Keratinocyte (primary cell): ENCODE measurements around the gene KRTAP5-10. TPM values are rescaled to one million over a fixed set of nuclear protein-coding genes. Genes with fewer than 3 reads are reported as not detected.
"Not testable (repeated sequence)": the region's sequence is repeated elsewhere in the genome, so short reads cannot be mapped to it uniquely, and the experiment has no call there.

Experiments used
- DNase-seq: peaks from one replicate; pipeline ENCODE4 v3.0.0-alpha.2; 2011; ENCODE audit warnings: low read depth, missing footprints, low spot score
- FAIRE-seq: peaks from 2 replicates; lab custom pipeline; 2011; peaks lifted over from hg19 to GRCh38; lab: Jason Lieb, UNC
- H2AFZ ChIP-seq: 2 replicates; pipeline ENCODE4 v1.6.0; 2012; ENCODE audit warnings: low read length, control low read depth, inconsistent platforms; ENCODE audit not compliant: control insufficient read depth
- H3K27ac ChIP-seq: 2 replicates; pipeline ENCODE4 v1.5.1; 2011; ENCODE audit warnings: low read length; ENCODE audit not compliant: control insufficient read depth, insufficient read depth
- H3K27me3 ChIP-seq: 3 replicates; pipeline ENCODE4 v1.6.0; 2011; ENCODE audit warnings: low read length; ENCODE audit not compliant: control insufficient read depth, insufficient read depth; ENCODE audit errors: extremely low read depth
- H3K36me3 ChIP-seq, 2 experiments: 2 replicates in 1 of 2; 3 replicates in 1 of 2; pipeline ENCODE4 v1.5.1; 2011; ENCODE audit warnings: low read length in 2 of 2, mild to moderate bottlenecking in 1 of 2; ENCODE audit not compliant: control insufficient read depth in 2 of 2, insufficient read depth in 2 of 2; ENCODE audit errors: extremely low read depth in 1 of 2
- H3K4me1 ChIP-seq: 3 replicates; pipeline ENCODE4 v1.5.1; 2011; ENCODE audit warnings: low read length; ENCODE audit not compliant: control insufficient read depth, insufficient read depth; ENCODE audit errors: extremely low read depth
- H3K4me2 ChIP-seq: 3 replicates; pipeline ENCODE4 v1.6.0; 2011; ENCODE audit warnings: low read depth, low read length; ENCODE audit not compliant: control insufficient read depth, insufficient read depth; ENCODE audit errors: extremely low read depth
- H3K4me3 ChIP-seq, 3 experiments: fragments of 200-600 bp in 1 of 3; sonication (generic) in 1 of 3; 2 replicates in 2 of 3; 3 replicates in 1 of 3; pipeline ENCODE4 v1.5.1; 2011 to 2016; ENCODE audit warnings: low read length in 3 of 3, mild to moderate bottlenecking in 3 of 3, control low read depth in 2 of 3, inconsistent platforms in 1 of 3, low read depth in 1 of 3, mixed read lengths in 1 of 3, mixed run types in 1 of 3, moderate library complexity in 1 of 3; ENCODE audit not compliant: control insufficient read depth in 2 of 3, insufficient read depth in 2 of 3; ENCODE audit errors: extremely low read depth in 1 of 3
- H3K79me2 ChIP-seq: 2 replicates; pipeline ENCODE4 v1.6.0; 2012; ENCODE audit warnings: low read length; ENCODE audit not compliant: control insufficient read depth, insufficient read depth
- H3K9ac ChIP-seq: 3 replicates; pipeline ENCODE4 v1.6.0; 2011; ENCODE audit warnings: low read length; ENCODE audit not compliant: control insufficient read depth, insufficient read depth; ENCODE audit errors: extremely low read depth
- H3K9me1 ChIP-seq: 3 replicates; pipeline ENCODE4 v1.6.0; 2011; ENCODE audit warnings: low read length; ENCODE audit not compliant: control insufficient read depth, insufficient read depth; ENCODE audit errors: extremely low read depth
- H3K9me3 ChIP-seq: 2 replicates; pipeline ENCODE4 v1.5.1; 2012; ENCODE audit warnings: low read depth, low read length; ENCODE audit not compliant: control insufficient read depth
- H4K20me1 ChIP-seq: 3 replicates; pipeline ENCODE4 v1.6.0; 2011; ENCODE audit warnings: low read length; ENCODE audit not compliant: control insufficient read depth, insufficient read depth; ENCODE audit errors: extremely low read depth
- CTCF ChIP-seq, 3 experiments: IDR thresholded peaks in 1 of 3; conservative IDR thresholded peaks in 1 of 3; optimal IDR thresholded peaks in 1 of 3; 2 replicates in 2 of 3; 3 replicates in 1 of 3; pipeline versions ENCODE3 to v1.5.1; 2011; ENCODE audit warnings: low read length in 3 of 3, mild to moderate bottlenecking in 3 of 3, moderate library complexity in 2 of 3, control low read depth in 1 of 3, inconsistent platforms in 1 of 3; ENCODE audit not compliant: insufficient read depth in 2 of 3; ENCODE audit errors: extremely low read depth in 1 of 3
- EZH2 ChIP-seq: IDR thresholded peaks from one replicate; pipeline ENCODE4 v1.6.1; 2012; ENCODE audit warnings: inconsistent platforms, mild to moderate bottlenecking, low read length, moderate library complexity
- dilution Hi-C: fragments of 300-500 bp; cut with MboI; formaldehyde crosslinking; loops from one replicate; pipeline ENCODE4 v1.7.0; 2020; ENCODE audit warnings: low sequenced_read_pairs; ENCODE audit not compliant: extremely low pct_ligation_motif_present
- polyA plus RNA-seq, 5 experiments: library from polyadenylated mRNA; depleted of rRNA in 3 of 5; stranded (reverse) in 3 of 5; stranded (forward) in 1 of 5; unstranded in 1 of 5; fragments of >200 nt; gene quantifications; 1 replicate in 1 of 5; 2 replicates in 3 of 5; 3 replicates in 1 of 5; pipeline versions ENCODE4 v1.2.1 to v1.2.3, GENCODE V29; 2011 to 2012; ENCODE audit warnings: missing spikeins in 2 of 5, low read depth in 1 of 5, low replicate concordance in 1 of 5

KRTAP5-10 gene
- polyA plus RNA-seq, 1 donor (not counting 4 experiments of a cell fraction or from before 2014, with no cell fraction given) = not detected

GRCh38 chr11:71535825-71536224 lies 29.5 kb upstream of the KRTAP5-10 start:
- H3K36me3 ChIP-seq = no peaks in the 10 kb centered on the region
- no peak for DNase-seq
- no peaks in the 10 kb centered on the region for H3K4me1 ChIP-seq
- no peak overlapping the region for H3K4me3 ChIP-seq
- no peaks in the 10 kb centered on the region for H3K9me1 ChIP-seq
- no peaks in the 10 kb centered on the region for H3K9me3 ChIP-seq
- no peaks in the 10 kb centered on the region for H4K20me1 ChIP-seq
- no peak overlapping the region for H3K27ac ChIP-seq
- no peak overlapping the region for H2AFZ ChIP-seq
- no peak for FAIRE-seq
- no peak overlapping the region for H3K9ac ChIP-seq
- H3K79me2 ChIP-seq = no peaks in the 10 kb centered on the region
- dilution Hi-C loops = no loop called here
- H3K27me3 ChIP-seq = no peaks in the 10 kb centered on the region
- H3K4me2 ChIP-seq = no peak overlapping the region
- TF ChIP-seq CTCF (optimal IDR thresholded peaks at IDR 0.05 in 1 of 3, IDR thresholded peaks at IDR 0.05 in 1 of 3, conservative IDR thresholded peaks at IDR 0.05 in 1 of 3; ENCODE audit: extremely low read depth in 1 of 3, insufficient read depth in 2 of 3, low read length in 3 of 3) (no peak), EZH2 (no peak)

GRCh38 chr11:71537537-71537936 lies 27.8 kb upstream of the KRTAP5-10 start:
- dilution Hi-C loops = no loop called here
- no peak for DNase-seq
- H3K4me2 ChIP-seq = no peak overlapping the region

GRCh38 chr11:71537977-71538665 lies 27.2 kb upstream of the KRTAP5-10 start, which contains the start of gene KRTAP5-8:
Gene KRTAP5-8, plus strand, starts transcription at chr11:71538025. Its CDS starts 31 bp downstream, at chr11:71538056.
- H3K27ac ChIP-seq, H3K36me3 ChIP-seq, H3K79me2 ChIP-seq, FAIRE-seq, DNase-seq, H3K4me1 ChIP-seq, H2AFZ ChIP-seq, H3K4me2 ChIP-seq, H3K4me3 ChIP-seq, H3K27me3 ChIP-seq, H3K9me3 ChIP-seq, dilution Hi-C loops, H3K9me1 ChIP-seq, H4K20me1 ChIP-seq, H3K9ac ChIP-seq: not testable (repeated sequence)

More at GRCh38 chr11:71537537-71537936, 27.8 kb upstream of the KRTAP5-10 start:
- Histone ChIP-seq H3K27ac (no peak overlapping the region), H4K20me1 (no peaks in the 10 kb centered on the region), H3K36me3 (no peaks in the 10 kb centered on the region), H2AFZ (no peak overlapping the region), H3K4me1 (no peaks in the 10 kb centered on the region), H3K9ac (no peak overlapping the region), H3K27me3 (no peaks in the 10 kb centered on the region), H3K79me2 (no peaks in the 10 kb centered on the region), H3K9me3 (no peaks in the 10 kb centered on the region), H3K4me3 (no peak overlapping the region), H3K9me1 (no peaks in the 10 kb centered on the region)
- TF ChIP-seq CTCF (optimal IDR thresholded peaks at IDR 0.05 in 1 of 3, IDR thresholded peaks at IDR 0.05 in 1 of 3, conservative IDR thresholded peaks at IDR 0.05 in 1 of 3; ENCODE audit: extremely low read depth in 1 of 3, insufficient read depth in 2 of 3, low read length in 3 of 3) (no peak), EZH2 (no peak)
- FAIRE-seq = no peak
